Smooth muscle cell (in vitro differentiated cells): ENCODE data around the gene TIMM17B. TPM values are rescaled to one million over a fixed set of nuclear protein-coding genes. Genes with fewer than 3 reads are reported as not detected.

Experiments
- DNase-seq: peaks from one replicate; lab custom pipeline; 2025; ENCODE audit not compliant: unreplicated experiment; lab: John Stamatoyannopoulos, UW
- H2AFZ ChIP-seq: fragments of 200-600 bp; sonication (generic); 2 replicates; pipeline ENCODE4 v1.6.0; 2016; ENCODE audit warnings: antibody characterized with exemption, low read depth, mild to moderate bottlenecking
- H3F3A ChIP-seq: fragments of 200-600 bp; sonication (generic); 2 replicates; pipeline ENCODE4 v1.6.0; 2017; ENCODE audit warnings: antibody characterized with exemption, low read depth
- H3K27ac ChIP-seq: fragments of 200-600 bp; sonication (generic); 2 replicates; pipeline ENCODE4 v1.5.1; 2016; ENCODE audit warnings: low read depth, mild to moderate bottlenecking
- H3K27me3 ChIP-seq: fragments of 200-600 bp; sonication (generic); 2 replicates; pipeline ENCODE4 v1.6.1; 2016; ENCODE audit warnings: low read depth, mild to moderate bottlenecking
- H3K36me3 ChIP-seq: fragments of 200-600 bp; sonication (generic); 2 replicates; pipeline ENCODE4 v1.5.1; 2016; ENCODE audit warnings: low read depth
- H3K4me1 ChIP-seq: fragments of 200-600 bp; sonication (generic); 2 replicates; pipeline ENCODE4 v1.5.1; 2016; ENCODE audit warnings: low read depth
- H3K4me2 ChIP-seq: fragments of 200-600 bp; sonication (generic); 2 replicates; pipeline ENCODE4 v1.6.0; 2016; ENCODE audit warnings: mild to moderate bottlenecking
- H3K4me3 ChIP-seq: fragments of 200-600 bp; sonication (generic); 2 replicates; pipeline ENCODE4 v1.5.1; 2016; ENCODE audit warnings: mild to moderate bottlenecking
- H3K79me2 ChIP-seq: fragments of 200-600 bp; sonication (generic); 2 replicates; pipeline ENCODE4 v1.6.0; 2016; ENCODE audit warnings: low read depth, mild to moderate bottlenecking
- H3K9ac ChIP-seq: fragments of 200-600 bp; sonication (generic); 2 replicates; pipeline ENCODE4 v1.6.0; 2016; ENCODE audit warnings: low read depth
- H3K9me3 ChIP-seq: fragments of 200-600 bp; sonication (generic); replicated peaks from 2 replicates; pipeline ENCODE4 v1.5.1; 2016; ENCODE audit warnings: low read depth
- H4K20me1 ChIP-seq: fragments of 200-600 bp; sonication (generic); 2 replicates; pipeline ENCODE4 v1.6.0; 2016; ENCODE audit warnings: low read depth
- WGBS: methylation state at CpG from one replicate; pipeline ENCODE4 v1.1.7; 2016; ENCODE audit warnings: low lambda C conversion rate; 5-methylcytosine and 5-hydroxymethylcytosine counted together
- polyA plus RNA-seq: library from polyadenylated mRNA; unstranded; fragments of >200 nt; fragmentation: Nextera tagmentation; extraction: Ambion mirVana; gene quantifications from 2 replicates; pipeline ENCODE4 v1.2.1, GENCODE V29; 2016
- total RNA-seq: library from RNA; depleted of rRNA; stranded (reverse); fragments of >200 nt; gene quantifications from 2 replicates; pipeline ENCODE4 v1.2.3, GENCODE V29; 2014
- TF ChIP-seq, protein P1 (sequence below): fragments of 200-600 bp; sonication (generic); IDR thresholded peaks from 2 replicates; pipeline ENCODE4 v1.5.1; 2017; ENCODE audit warnings: borderline replicate concordance, mild to moderate bottlenecking, antibody characterized with exemption; ENCODE audit not compliant: insufficient read depth, poor library complexity, severe bottlenecking

TIMM17B gene
- total and polyA plus RNA-seq, 2 experiments from 2014 or later: 78.8 to 141 TPM

DNA sequence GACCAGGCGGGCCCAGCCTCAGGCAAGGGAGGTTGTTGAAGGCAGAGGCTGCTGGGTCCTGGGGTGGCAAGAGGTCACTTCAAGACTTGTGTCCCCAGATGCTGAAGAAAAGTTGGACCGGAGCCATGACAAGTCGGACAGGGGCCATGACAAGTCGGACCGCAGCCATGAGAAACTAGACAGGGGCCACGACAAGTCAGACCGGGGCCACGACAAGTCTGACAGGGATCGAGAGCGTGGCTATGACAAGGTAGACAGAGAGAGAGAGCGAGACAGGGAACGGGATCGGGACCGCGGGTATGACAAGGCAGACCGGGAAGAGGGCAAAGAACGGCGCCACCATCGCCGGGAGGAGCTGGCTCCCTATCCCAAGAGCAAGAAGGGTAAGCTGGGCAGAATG, 4.6 kb upstream of the TIMM17B start:
- peaks cover 36% of the 10 kb centered on the region for H4K20me1 ChIP-seq
- H3K79me2 ChIP-seq: peaks cover 3% of the 10 kb centered on the region
- no peaks in the 10 kb centered on the region for H3K36me3 ChIP-seq
- H3K4me3 ChIP-seq: no peak overlapping the region
- TF ChIP-seq, protein P1, sequence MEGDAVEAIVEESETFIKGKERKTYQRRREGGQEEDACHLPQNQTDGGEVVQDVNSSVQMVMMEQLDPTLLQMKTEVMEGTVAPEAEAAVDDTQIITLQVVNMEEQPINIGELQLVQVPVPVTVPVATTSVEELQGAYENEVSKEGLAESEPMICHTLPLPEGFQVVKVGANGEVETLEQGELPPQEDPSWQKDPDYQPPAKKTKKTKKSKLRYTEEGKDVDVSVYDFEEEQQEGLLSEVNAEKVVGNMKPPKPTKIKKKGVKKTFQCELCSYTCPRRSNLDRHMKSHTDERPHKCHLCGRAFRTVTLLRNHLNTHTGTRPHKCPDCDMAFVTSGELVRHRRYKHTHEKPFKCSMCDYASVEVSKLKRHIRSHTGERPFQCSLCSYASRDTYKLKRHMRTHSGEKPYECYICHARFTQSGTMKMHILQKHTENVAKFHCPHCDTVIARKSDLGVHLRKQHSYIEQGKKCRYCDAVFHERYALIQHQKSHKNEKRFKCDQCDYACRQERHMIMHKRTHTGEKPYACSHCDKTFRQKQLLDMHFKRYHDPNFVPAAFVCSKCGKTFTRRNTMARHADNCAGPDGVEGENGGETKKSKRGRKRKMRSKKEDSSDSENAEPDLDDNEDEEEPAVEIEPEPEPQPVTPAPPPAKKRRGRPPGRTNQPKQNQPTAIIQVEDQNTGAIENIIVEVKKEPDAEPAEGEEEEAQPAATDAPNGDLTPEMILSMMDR: no peak
- WGBS: 97% methylated on average over 20 of the region's 20 CpGs
- H3K27ac ChIP-seq: no peak overlapping the region
- no peak for DNase-seq
- H3F3A ChIP-seq: no peaks in the 10 kb centered on the region
- no peaks in the 10 kb centered on the region for H3K4me1 ChIP-seq
- H3K4me2 ChIP-seq: no peak overlapping the region
- H2AFZ ChIP-seq: no peak overlapping the region
- H3K27me3 ChIP-seq: no peaks in the 10 kb centered on the region
- H3K9me3 ChIP-seq: no peaks in the 10 kb centered on the region
- H3K9ac ChIP-seq: no peak overlapping the region

DNA sequence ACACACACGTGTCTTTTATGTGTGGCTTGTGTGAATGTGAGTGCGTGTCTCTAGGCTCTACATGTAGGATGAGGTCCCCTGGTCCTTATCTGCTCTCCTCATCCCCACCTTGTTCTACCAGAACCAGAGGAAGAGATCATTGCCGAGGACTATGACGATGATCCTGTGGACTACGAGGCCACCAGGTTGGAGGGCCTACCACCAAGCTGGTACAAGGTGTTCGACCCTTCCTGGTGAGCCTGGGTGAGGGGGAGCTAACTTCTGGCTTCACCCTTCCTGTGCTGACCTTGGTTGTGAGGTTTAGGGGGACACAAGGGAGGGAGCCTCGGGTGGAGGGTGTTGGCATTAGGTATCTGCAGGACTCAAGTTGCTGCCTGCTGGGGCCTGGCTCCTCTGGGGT, 3.5 kb upstream of the TIMM17B start:
- no peak overlapping the region for H3K4me2 ChIP-seq
- no peak for DNase-seq
- H3K9ac ChIP-seq: no peak overlapping the region
- TF ChIP-seq, protein P1: no peak
- no peak overlapping the region for H3K27ac ChIP-seq
- H3K9me3 ChIP-seq: no peaks in the 10 kb centered on the region
- WGBS: 87% methylated on average over 7 of the region's 7 CpGs
- H3K36me3 ChIP-seq: no peaks in the 10 kb centered on the region
- no peaks in the 10 kb centered on the region for H3K27me3 ChIP-seq
- H3F3A ChIP-seq: no peaks in the 10 kb centered on the region
- H3K4me1 ChIP-seq: peaks cover 5% of the 10 kb centered on the region
- H3K4me3 ChIP-seq: no peak overlapping the region
- peaks cover 33% of the 10 kb centered on the region for H4K20me1 ChIP-seq
- peaks cover 3% of the 10 kb centered on the region for H3K79me2 ChIP-seq
- no peak overlapping the region for H2AFZ ChIP-seq

DNA sequence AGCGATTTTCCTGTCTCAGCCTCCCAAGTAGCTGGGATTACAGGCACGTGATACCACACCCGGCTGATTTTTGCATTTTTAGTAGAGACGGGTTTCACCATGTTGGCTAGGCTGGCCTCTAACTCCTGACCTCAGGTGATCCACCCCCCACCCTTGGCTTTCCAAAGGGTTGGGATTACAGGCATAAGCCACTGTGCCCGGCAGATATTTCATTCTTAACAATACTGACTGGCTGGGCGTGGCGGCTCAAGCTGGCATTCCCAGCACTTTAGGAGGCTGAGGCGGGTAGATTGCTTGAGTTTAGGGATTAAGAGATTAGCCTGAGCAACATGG, 1.5 kb upstream of the TIMM17B start:
- no peaks in the 10 kb centered on the region for H3K9me3 ChIP-seq
- peaks cover 3% of the 10 kb centered on the region for H3K79me2 ChIP-seq
- H3K27ac ChIP-seq: no peak overlapping the region
- WGBS: 94% methylated on average over 8 of the region's 8 CpGs
- peaks cover 17% of the 10 kb centered on the region for H4K20me1 ChIP-seq
- no peak for DNase-seq
- H2AFZ ChIP-seq: no peak overlapping the region
- H3F3A ChIP-seq: no peaks in the 10 kb centered on the region
- TF ChIP-seq, protein P1: no peak
- H3K4me2 ChIP-seq: no peak overlapping the region
- peaks cover 5% of the 10 kb centered on the region for H3K4me1 ChIP-seq
- no peaks in the 10 kb centered on the region for H3K27me3 ChIP-seq
- H3K9ac ChIP-seq: no peak overlapping the region
- no peak overlapping the region for H3K4me3 ChIP-seq
- H3K36me3 ChIP-seq: no peaks in the 10 kb centered on the region

DNA sequence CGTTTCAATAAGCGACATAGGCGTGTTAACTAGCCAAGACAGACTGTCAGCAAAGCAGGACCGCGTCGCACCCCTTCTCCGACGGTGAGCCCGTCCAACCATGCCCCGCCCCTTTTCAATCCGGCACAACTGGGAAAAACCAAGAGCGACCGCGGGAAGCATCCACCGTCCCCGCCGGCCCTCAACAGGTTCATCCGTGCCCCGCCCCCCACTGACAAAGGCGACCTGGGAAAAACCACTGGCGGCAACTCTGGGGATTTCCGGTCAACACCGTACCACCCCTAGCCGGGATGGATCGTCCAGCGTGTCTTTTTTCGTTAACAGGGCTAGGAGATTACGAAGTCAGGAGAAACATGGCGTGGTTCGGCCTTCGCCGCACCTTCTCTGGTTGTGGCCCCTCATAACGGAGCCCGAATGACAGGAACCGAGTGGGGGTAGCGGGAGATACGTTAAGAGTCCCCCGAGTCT, 377 bp downstream of the TIMM17B start:
- Histone ChIP-seq H3K4me3 (peak overlapping the region; percentile 67), H3K27ac (peak overlapping the region; percentile 84), H3K4me1 (peaks cover 5% of the 10 kb centered on the region), H3K9me3 (no peaks in the 10 kb centered on the region), H2AFZ (no peak overlapping the region), H3K4me2 (peak overlapping the region; percentile 89), H3K79me2 (peaks cover 3% of the 10 kb centered on the region), H3K36me3 (no peaks in the 10 kb centered on the region), H3F3A (no peaks in the 10 kb centered on the region), H3K9ac (peak overlapping the region; percentile 87), H4K20me1 (peaks cover 5% of the 10 kb centered on the region), H3K27me3 (no peaks in the 10 kb centered on the region)
- peak; percentile 47 for DNase-seq
- 46% methylated on average over 38 of the region's 38 CpGs for WGBS
- TF ChIP-seq, protein P1: no peak
